Adipocyte (in vitro differentiated cells): ENCODE data around the gene ZNF23.
"Not testable (repeated sequence)": the region's sequence is repeated elsewhere in the genome, so short reads cannot be mapped to it uniquely, and the experiment has no call there.

ENCODE experiments used
- DNase-seq: peaks from one replicate; pipeline ENCODE4 v3.0.0-alpha.2; 2015; ENCODE audit warnings: low read depth
- H3K27me3 ChIP-seq: replicated peaks from 2 replicates; pipeline ENCODE4 v1.7.0; 2013; ENCODE audit warnings: mild to moderate bottlenecking, low read length, moderate library complexity; ENCODE audit not compliant: control insufficient read depth, insufficient read depth
- H3K36me3 ChIP-seq: 2 replicates; pipeline ENCODE4 v1.7.0; 2013; ENCODE audit warnings: low read length, mild to moderate bottlenecking, moderate library complexity; ENCODE audit not compliant: control insufficient read depth, insufficient read depth, severe bottlenecking
- H3K4me1 ChIP-seq: 2 replicates; pipeline ENCODE4 v1.7.0; 2013; ENCODE audit warnings: mild to moderate bottlenecking, low read length, moderate library complexity; ENCODE audit not compliant: control insufficient read depth, insufficient read depth
- H3K4me3 ChIP-seq: 2 replicates; pipeline ENCODE4 v1.7.0; 2013; ENCODE audit warnings: mild to moderate bottlenecking, low read length, moderate library complexity
- H3K9ac ChIP-seq: 2 replicates; pipeline ENCODE4 v1.7.0; 2013; ENCODE audit warnings: mild to moderate bottlenecking, low read length, moderate library complexity
- H3K9me3 ChIP-seq: 2 replicates; pipeline ENCODE4 v1.7.0; 2013; ENCODE audit warnings: mild to moderate bottlenecking, low read length, moderate library complexity; ENCODE audit not compliant: control insufficient read depth

ZNF23 gene

GRCh38 chr16:71461686-71462648, at the start of gene ZNF23:
Gene ZNF23 (minus strand): TSS chr16:71462247. CDS start chr16:71456796, 5,451 bp downstream.
- Histone ChIP-seq H3K27me3 (no peaks in the 10 kb centered on the region), H3K9ac (peak within 1 kb of the TSS; percentile 95), H3K36me3 (no peaks in the 10 kb centered on the region), H3K4me3 (peak within 1 kb of the TSS; percentile 98), H3K9me3 (no peaks in the 10 kb centered on the region), H3K4me1 (peaks cover 18% of the 10 kb centered on the region)
- peak; percentile 88 for DNase-seq

- no peak overlapping the region for H3K9ac ChIP-seq
- peaks cover 17% of the 10 kb centered on the region for H3K27me3 ChIP-seq
- H3K4me1 ChIP-seq: no peaks in the 10 kb centered on the region
- no peaks in the 10 kb centered on the region for H3K36me3 ChIP-seq
- no peak for DNase-seq
- no peak overlapping the region for H3K4me3 ChIP-seq
- peaks cover 2% of the 10 kb centered on the region for H3K9me3 ChIP-seq
Observed at GRCh38 chr16:71507061-71507460, 45.0 kb upstream of the ZNF23 start.

- no peaks in the 10 kb centered on the region for H3K4me1 ChIP-seq
- peaks cover 2% of the 10 kb centered on the region for H3K9me3 ChIP-seq
- no peaks in the 10 kb centered on the region for H3K36me3 ChIP-seq
- H3K9ac ChIP-seq: no peak overlapping the region
- H3K27me3 ChIP-seq: peaks cover 19% of the 10 kb centered on the region
- DNase-seq: no peak
- H3K4me3 ChIP-seq: no peak overlapping the region
Observed at GRCh38 chr16:71504901-71505300, 42.9 kb upstream of the ZNF23 start.

- not testable (repeated sequence) for H3K9me3 ChIP-seq, H3K9ac ChIP-seq, DNase-seq, H3K4me3 ChIP-seq, H3K4me1 ChIP-seq, H3K36me3 ChIP-seq
- peaks cover 19% of the 10 kb centered on the region for H3K27me3 ChIP-seq
Observed at GRCh38 chr16:71504051-71504450, 42.0 kb upstream of the ZNF23 start.

- no peaks in the 10 kb centered on the region for H3K36me3 ChIP-seq
- H3K4me3 ChIP-seq: no peak overlapping the region
- H3K27me3 ChIP-seq: peaks cover 19% of the 10 kb centered on the region
- no peak for DNase-seq
- no peak overlapping the region for H3K9ac ChIP-seq
- peaks cover 2% of the 10 kb centered on the region for H3K9me3 ChIP-seq
- H3K4me1 ChIP-seq: no peaks in the 10 kb centered on the region
Observed at GRCh38 chr16:71501547-71501946, 39.5 kb upstream of the ZNF23 start.

GRCh38 chr16:71500964-71501363, 38.9 kb upstream of the ZNF23 start:
- Histone ChIP-seq H3K4me3 (no peak overlapping the region), H3K4me1 (no peaks in the 10 kb centered on the region), H3K27me3 (peaks cover 19% of the 10 kb centered on the region), H3K9ac (no peak overlapping the region), H3K36me3 (no peaks in the 10 kb centered on the region), H3K9me3 (peaks cover 2% of the 10 kb centered on the region)
- no peak for DNase-seq

- peak; percentile 85 for DNase-seq
- Histone ChIP-seq H3K4me3 (no peak overlapping the region), H3K27me3 (peaks cover 19% of the 10 kb centered on the region), H3K4me1 (no peaks in the 10 kb centered on the region), H3K9me3 (peaks cover 2% of the 10 kb centered on the region), H3K9ac (no peak overlapping the region), H3K36me3 (no peaks in the 10 kb centered on the region)
Observed at GRCh38 chr16:71499775-71500364, 37.8 kb upstream of the ZNF23 start.

- no peak overlapping the region for H3K4me3 ChIP-seq
- DNase-seq: no peak
Observed at GRCh38 chr16:71498031-71498430, 36.0 kb upstream of the ZNF23 start.

GRCh38 chr16:71493213-71493612, 31.2 kb upstream of the ZNF23 start:
- H3K4me3 ChIP-seq: no peak overlapping the region
- DNase-seq: no peak
- H3K27me3 ChIP-seq: no peaks in the 10 kb centered on the region
- no peak overlapping the region for H3K9ac ChIP-seq
- no peaks in the 10 kb centered on the region for H3K4me1 ChIP-seq
- H3K9me3 ChIP-seq: no peaks in the 10 kb centered on the region
- no peaks in the 10 kb centered on the region for H3K36me3 ChIP-seq

More at GRCh38 chr16:71498031-71498430, 36.0 kb upstream of the ZNF23 start:
- Histone ChIP-seq H3K9ac (no peak overlapping the region), H3K4me1 (no peaks in the 10 kb centered on the region), H3K36me3 (no peaks in the 10 kb centered on the region), H3K9me3 (no peaks in the 10 kb centered on the region), H3K27me3 (peaks cover 10% of the 10 kb centered on the region)

GRCh38 chr16:71492786-71493185, 30.7 kb upstream of the ZNF23 start:
- Histone ChIP-seq H3K4me3 (no peak overlapping the region), H3K4me1 (no peaks in the 10 kb centered on the region), H3K9ac (no peak overlapping the region), H3K9me3 (no peaks in the 10 kb centered on the region), H3K27me3 (no peaks in the 10 kb centered on the region), H3K36me3 (no peaks in the 10 kb centered on the region)
- DNase-seq: no peak

- Histone ChIP-seq H3K9ac (no peak overlapping the region), H3K36me3 (no peaks in the 10 kb centered on the region), H3K27me3 (no peaks in the 10 kb centered on the region), H3K9me3 (no peaks in the 10 kb centered on the region), H3K4me1 (no peaks in the 10 kb centered on the region), H3K4me3 (no peak overlapping the region)
- no peak for DNase-seq
Observed at GRCh38 chr16:71491054-71491453, 29.0 kb upstream of the ZNF23 start.
